Activated T-cell treated with anti-CD3 and anti-CD28 coated beads for 4 hours (primary cell): Measurements from ENCODE around the gene CAPZA1.
A peak's percentile ranks its signal among the peaks of the same experiment; 100 is the strongest.
"Not testable (repeated sequence)": the region's sequence is repeated elsewhere in the genome, so short reads cannot be mapped to it uniquely, and the experiment has no call there.

Source experiments
- DNase-seq: peaks from one replicate; pipeline ENCODE4 v3.0.0-alpha.2; 2020

The CAPZA1 gene

DNA sequence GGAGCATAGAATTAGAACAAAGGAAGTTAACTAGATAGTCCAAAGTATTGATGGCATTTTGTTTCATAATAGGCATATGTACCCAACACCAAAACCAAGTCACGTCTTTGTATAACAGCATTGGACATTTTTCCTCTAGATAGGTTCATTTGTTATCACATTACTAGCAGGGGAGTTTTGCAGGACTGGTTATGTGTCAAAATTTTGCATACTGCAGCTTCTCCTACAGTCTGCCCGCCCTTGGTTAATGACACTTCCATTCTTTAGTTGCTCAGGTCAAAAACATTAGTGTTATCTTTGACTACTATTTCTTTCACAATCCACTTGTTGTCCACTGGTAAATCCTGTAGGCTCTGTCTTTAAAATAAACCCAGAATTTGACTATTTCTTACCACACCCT is 8.9 kb downstream of the CAPZA1 start:
- no peak for DNase-seq

DNA sequence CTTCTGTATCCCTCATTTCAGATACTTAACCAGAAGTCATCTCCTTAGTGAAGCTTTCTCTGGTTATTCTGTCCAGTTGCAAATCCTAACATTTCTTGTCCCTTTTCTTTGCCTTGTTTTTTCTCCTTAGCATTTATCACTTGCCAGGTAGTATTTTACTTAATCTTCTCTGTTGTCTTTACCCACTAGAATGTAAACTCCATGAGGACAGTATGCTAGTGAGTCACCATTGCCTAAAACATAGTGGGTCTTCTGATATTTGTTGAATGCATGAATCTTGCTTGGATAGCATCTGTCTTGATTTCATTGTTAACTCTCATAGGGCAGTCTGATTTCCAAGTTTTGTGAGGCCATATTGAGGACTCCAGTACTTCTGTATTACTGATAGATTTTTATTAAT is 9.6 kb downstream of the CAPZA1 start:
- DNase-seq: no peak

DNA sequence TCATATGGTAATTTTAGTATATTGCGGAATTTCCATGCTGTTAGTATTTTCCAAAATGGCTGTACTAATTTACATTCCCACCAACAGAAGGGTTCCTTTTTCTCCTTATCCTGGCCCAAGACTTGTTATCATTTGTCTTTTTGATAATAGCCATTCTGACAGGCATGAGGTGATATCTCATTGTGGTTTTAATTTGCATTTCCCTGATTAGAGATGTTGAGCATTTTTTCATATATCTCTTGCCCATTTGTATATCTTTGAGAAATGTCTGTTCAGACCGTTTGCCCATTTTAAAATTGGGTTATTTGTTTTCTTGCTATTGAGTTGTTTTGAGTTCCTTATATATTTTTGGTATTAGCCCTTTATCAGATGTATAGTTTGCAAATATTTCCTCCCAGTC is 14.0 kb downstream of the CAPZA1 start:
- no peak for DNase-seq

DNA sequence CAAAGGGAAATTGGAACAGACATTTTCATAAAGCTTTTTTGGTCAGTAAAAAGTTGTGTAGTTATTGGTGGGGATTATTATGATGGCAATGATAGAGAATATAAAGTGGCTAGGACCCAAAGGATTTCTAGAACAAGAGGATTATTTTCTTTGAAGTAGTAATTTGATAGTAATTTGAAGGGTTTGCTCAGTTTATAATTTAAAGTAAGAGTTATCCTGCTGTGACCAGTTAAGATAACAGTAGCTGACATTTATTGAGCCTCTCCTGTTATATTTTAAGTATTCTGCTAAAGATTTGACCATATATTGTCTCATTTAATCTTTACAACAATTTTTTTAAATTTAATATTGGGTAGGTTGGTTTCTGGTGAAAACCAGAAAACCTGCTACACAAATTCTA is 14.7 kb downstream of the CAPZA1 start:
- no peak for DNase-seq

DNA sequence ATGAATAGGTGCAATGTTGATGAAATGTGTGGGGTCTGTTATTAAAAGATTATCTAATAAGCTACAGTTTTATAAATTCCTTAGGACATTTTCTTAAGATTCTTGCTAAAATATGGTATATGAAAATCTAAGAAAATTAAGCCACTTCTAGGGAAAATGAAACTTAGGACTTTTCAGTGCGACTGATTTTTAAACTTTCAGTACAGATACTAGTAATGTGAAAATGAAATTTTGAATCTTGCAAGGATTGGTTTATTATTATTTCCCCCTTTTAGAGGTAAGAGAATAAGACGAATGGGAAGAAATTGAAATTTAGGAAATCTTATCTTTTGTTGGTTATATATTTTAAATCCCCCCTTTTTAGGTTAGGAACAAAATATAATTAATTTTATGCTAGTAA is 16.4 kb downstream of the CAPZA1 start:
- DNase-seq: no peak

DNA sequence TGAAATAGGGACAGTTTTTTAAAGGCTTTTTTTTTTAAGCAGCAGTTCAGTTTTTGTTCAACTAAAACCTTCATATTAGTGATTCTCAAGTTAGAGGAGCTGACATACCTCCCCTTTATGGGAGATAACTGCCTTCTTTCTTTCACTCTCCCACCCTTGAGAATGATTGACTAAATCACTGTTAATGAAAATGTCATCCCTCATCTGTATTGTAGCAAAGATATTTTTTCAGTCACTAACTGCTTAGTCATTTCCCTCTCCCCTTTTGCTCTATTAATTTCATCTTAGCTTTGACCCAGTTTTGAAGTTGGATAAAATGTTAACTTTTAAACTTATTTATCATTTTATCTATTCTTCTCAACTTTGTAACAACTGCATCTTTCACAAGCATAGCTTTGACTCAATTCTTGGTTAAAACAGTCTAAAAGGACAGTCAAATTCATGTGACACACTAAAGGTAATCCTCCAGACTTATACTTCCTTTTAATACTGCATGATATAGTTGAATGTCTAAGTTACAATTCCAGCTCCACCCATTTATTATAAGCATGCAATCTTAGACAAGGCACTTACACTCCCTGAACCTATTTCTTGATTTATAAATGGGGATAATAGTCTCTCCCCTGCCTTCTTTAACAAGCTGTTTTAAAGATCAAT is 17.1 kb downstream of the CAPZA1 start:
- DNase-seq: no peak

DNA sequence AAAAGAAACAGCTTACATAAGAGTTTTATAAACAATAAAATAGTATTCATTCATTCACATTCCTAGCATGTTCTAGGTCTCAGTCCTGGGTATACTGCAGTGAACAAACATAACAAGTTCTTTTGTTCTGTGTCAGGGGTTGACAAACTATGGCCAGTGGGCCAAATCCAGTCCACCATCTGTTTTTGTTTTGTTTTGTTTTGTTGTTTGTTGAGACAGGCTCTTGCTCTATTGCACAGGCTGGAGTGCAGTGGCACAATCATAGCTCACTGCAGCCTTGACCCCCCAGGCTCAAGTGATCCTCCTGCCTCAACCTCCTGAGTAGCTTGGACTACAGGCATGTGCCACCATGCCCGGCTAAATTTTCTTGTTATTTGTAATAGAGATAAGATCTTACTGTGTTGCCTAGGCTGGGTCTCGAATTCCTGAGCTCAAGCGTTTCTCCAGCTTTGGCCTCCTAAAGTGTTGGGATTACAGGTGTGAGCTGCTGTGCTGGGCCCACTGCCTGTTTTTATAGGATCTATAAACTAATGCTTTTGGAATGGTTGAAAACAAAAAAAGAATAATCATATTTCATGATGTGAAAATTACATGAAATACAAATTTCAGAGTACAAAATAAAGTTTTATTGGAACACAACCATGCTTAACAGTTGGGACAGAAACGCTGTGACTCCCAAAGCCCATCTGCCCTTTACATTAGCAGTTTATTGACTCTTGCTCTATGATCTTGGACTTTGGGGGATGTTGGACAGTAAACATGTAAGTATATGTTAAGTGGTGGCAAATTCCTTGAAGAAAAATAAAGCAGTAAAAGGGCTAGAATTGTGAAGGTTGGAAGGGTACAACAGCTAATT is 17.9 kb downstream of the CAPZA1 start:
- DNase-seq: no peak

DNA sequence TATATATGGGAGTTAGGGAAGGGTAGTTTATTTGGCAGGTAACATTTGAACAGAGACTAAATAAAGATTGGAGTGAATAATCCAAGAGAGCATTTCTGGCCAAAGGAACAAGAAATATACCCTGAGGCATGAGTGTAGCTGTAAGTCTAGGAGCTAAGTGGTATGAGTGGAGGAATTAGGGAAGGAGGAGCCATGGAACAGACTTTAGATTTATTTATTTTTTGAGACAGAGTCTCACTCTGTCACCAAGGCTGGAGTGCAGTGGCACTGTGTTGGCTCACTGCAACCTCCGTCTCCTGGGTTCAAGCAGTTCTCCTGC is 18.4 kb downstream of the CAPZA1 start:
- DNase-seq: no peak

DNA sequence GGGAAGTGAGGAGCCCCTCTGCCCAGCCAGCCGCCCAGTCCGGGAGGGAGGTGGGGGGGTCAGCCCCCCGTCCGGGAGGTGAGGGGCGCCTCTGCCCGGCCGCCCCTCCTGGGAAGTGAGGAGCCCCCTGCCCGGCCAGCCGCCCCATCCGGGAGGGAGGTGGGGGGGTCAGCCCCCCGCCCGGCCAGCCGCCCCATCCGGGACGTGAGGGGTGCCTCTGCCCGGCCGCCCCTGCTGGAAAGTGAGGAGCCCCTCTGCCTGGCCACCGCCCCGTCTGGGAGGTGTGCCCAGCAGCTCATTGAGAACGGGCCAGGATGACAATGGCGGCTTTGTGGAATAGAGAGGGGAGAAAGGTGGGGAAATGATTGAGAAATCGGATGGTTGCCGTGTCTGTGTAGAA is 20.8 kb downstream of the CAPZA1 start:
- not testable (repeated sequence) for DNase-seq

DNA sequence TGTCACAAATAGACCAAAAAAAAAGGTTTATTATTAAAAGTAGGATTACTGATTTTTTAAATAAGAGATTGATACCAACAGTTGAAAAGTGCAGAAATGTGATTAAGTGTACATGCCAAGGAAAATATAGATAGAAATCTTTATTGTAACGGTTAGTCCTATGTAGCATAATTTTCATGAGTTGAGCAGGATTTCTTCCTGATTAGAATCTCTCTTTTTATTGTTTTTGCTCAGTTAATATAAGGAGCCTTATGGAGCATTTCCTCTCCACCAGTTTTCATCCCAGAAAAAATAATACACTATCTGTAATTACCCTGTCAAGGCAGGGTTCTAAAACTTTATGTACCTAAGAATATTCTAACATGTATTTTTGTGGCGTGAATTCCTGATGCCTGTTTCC is 23.4 kb downstream of the CAPZA1 start:
- DNase-seq: no peak

DNA sequence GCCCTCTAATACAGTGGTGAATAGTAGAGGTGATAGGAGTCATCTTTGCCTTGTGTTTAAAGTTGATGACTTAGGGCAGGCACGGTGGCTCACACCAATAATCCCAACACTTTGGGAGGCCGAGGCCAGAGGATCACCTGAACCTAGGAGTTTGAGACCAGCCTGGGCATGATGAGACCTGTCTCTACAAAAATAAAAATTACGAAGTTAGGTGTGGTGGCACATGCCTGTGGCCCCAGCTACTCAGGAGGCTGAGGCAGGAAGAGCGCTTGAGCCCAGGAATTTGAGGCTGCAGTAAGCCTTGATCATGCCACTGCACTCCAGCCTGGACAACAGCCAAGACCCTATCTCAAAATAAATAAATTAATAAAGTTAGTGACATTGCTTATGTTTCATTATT is 26.6 kb downstream of the CAPZA1 start:
- DNase-seq: no peak

DNA sequence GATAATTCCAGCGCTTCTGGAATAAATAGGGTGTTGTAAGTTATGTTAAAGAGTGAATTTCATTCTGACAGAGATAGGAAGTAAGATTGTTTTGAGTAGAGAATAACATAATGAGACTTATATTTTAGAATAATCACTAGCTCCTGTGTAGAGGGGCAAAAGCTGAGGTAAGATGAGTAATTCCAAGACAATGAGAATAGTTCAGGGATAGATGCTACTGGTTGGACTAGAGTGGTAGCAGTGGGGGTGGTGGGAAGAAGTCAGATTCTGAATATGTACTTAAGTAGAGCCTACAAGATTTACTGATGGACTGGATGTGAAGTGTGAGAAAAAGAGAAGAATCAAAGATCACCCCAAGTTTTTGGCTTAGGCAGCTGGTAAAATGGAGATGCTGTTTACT is 31.6 kb downstream of the CAPZA1 start:
- DNase-seq: no peak

DNA sequence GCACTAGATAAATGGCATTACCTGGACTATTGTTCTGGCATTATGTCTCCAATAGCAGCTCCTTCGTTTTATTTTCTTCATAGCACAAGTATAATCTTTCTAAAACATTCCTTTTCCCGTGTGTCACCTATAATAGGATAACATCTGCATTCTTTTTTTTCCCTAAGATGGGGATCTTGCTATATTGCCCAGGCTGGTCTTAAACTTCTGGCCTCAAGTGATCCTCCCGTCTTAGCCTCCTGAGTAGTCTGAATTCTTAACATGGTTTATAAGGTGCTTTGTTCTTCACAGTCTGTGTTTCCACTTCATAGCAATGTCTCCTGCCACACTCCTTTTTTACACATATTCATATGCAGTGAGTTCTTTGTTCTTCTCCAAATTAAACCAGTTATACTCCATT is 46.2 kb downstream of the CAPZA1 start:
- DNase-seq: no peak

DNA sequence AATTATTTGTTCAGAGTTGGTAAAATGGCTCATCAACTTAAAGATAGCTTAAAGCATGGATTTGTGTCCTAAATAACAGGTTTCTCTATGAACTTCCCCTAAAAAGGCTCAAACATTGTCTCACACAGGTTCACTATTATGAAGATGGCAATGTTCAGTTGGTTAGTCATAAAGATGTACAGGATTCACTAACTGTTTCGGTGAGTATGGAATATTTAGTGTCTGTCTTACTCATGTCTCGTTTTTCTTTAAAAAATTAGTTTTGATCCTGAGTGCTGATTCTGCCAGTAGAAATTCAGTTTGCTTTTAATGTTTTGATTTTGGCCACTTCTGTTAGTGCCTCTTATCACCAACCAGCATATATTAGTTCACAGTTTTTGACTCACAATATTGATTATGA is 47.3 kb downstream of the CAPZA1 start:
- no peak for DNase-seq

DNA sequence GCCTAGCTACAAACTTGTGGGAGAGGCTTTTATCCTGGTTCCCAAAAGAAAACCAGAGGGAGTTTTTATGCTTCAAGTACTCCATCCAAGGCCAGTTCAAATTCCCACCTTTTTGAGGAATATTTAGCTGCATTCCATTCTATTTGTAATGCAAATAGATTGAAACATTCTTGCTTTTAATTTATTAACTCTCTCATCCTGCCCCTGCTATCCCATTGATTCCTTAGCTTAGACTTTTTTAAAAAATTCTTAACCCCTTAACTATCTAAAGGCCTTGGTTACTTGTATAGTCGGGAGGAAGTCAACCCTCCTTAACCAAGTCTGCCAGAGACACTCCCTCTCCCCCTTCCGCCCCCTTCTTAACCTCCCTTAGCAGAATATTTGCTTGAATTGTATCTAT is 52.4 kb downstream of the CAPZA1 start:
- DNase-seq: no peak

DNA sequence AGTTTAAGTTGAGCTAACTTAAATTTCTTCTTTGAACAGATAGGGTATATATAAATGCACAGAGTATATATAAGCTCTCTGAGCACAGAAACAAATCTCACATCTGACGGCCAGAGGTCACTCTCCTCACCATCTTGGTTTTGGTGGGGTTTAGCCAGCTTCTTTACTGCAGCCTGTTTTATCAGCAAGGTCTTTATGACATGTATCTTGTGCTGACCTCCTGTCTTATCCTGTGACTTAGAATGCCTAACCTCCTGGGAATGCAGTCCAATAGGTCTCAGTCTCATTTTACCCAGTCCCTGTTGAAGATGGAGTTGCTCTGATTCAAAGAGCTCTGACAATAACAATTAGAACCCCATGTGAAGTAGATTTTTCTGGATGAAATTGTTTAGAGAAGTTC is 53.2 kb downstream of the CAPZA1 start:
- no peak for DNase-seq

DNA sequence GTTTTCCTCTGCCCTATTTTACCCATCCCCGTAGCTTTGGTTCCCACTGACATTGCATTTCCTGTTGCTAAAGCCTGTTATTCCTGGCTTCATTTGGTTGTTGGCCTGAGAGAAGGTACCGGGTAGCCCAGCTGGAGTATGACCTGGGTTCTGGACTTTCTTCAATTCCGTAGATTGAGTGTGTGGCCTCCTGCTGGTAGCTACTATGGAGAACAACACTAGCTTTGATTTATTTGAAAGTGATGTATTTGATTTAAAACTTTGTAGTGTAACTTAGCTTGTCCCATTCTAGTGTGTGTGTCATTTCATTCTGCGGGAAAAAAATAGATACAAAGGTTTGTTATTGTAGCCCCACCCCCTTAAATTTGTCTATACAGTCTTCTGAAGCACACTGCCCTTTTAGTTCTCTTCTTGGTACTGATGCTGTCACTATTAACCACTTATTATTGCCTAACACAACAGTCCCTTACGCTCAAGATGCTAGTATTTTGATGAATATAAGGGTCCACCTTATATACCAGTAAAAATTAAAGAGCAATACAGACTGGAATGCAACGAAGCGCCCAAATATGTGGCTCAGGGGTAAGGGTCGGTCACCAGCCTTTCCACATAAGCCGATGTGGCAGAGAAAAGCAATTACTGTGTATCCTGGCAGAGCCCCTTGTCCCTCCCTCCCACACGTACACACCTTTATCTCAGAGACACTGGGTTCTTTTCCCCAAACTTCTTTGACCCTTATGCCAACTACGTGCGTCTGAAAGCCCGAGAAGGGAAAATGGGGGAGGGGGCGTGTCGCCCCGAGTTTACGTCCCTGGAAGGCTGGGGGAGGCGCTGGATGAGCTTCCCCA is 54.2 kb downstream of the CAPZA1 start:
- DNase-seq: no peak

DNA sequence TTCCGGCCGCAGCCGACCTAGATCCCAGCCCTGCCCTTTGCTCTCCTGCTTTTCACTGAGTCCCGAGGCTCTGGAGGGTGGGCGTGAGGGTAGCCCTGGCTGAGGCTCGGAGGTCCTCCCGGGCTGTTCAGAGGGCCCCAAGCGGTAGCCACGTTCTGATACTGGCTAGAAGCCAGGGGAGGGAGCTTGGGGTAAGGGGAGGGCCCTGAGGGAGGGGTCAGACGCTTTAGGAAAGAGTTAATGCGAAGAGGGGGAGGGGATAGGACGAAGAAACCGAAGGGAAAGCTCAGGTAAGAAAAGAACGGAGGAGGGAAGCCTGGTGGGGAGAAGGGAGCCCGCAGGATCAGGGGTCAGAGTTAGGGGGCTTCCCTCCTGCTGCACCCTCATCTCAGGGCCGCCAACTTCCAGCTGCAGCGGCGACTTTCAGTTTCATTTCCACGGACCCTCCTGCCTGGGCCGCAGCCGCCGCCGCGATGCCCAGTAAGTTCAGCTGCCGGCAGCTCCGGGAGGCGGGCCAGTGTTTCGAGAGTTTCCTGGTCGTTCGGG is 54.9 kb downstream of the CAPZA1 start, which contains the start of gene MOV10:
Gene MOV10 (plus strand): TSS at position 220 of the 546 bp plus-strand sequence. CDS start 254 bp downstream, at position 474.
- peak; percentile 31 for DNase-seq

DNA sequence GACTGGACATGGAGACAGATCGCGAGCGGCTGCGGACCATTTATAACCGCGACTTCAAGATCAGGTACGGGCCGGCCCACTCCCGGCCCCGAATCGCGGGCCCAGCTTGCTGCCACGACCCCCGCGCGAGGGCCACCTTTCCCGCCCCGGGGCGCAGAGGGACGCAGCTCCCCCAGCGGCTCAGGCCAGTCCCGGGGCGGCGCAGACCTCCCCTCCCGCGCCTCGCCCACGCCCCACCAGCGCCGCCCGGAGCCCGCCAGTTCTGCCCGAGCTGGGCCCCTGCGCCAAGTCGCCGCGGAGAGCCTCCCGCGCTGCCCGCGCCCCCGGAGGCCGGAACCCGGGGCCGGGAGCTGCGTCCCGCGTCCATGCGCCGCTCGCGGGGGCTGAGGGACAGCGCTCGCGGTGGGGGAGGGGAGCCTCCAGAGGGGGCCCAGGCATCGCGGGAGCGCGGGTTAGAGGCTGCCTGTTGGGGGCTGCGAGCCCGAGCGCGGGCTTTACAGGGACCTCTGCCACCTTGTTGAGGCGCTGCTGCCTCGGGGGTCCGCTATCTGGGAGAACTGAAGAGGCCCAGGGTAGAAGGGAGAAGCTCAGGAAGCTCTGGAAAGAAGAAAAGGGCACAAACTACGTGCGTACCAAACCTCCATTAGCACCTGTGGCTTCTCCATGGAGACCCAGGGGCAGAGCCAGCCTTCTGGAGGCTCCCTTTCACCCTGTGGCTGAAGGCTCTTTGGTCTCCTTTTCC is 55.5 kb downstream of the CAPZA1 start:
- DNase-seq: peak; percentile 19

DNA sequence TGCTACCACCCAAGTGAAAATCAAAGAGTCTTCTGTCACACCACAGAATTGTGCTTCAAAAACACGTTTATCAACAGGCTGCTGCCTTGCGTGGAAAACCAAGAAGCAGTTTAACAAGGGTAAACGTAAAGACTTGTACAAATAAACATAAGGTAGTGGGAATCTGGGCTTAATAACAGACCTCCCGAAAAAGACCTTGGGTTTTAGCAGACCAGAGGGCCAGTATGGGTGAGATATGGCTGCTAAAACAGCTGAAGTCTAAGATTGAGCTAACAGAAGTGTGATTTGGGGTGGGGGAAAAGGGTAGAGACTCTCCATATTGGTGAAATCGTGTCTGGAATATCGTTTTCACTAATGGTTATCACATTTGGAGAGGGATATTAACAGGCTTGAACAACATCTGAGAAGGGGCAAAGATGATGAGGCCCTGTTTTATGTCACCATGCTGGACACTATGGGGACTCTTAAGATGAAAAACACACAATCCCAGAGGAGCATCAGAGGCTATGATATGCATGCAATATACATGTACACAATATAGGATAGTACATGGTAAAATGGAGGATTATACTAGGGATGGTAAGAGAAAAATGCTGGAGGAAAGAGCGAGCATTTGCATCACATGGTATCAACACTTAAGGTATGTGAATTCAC is 56.2 kb downstream of the CAPZA1 start:
- no peak for DNase-seq

DNA sequence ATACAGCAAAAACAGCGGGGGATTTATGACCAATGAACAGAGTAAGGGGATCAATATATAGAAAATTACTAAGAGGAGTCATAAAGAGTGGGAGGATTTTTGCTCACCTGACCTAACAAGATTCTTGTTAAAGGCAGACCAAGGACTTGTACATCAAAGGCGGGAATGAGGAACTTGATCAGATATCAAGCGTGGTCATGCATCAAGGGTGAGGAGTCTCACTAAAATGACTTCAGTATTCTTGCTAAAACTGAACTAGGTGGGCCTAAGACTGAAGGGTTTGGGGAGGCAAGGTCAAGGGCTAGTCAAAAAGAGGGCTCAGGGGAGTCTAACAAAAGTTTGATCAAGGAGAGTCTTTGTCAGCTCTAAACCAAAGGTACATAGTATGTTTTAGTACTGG is 56.9 kb downstream of the CAPZA1 start:
- no peak for DNase-seq

DNA sequence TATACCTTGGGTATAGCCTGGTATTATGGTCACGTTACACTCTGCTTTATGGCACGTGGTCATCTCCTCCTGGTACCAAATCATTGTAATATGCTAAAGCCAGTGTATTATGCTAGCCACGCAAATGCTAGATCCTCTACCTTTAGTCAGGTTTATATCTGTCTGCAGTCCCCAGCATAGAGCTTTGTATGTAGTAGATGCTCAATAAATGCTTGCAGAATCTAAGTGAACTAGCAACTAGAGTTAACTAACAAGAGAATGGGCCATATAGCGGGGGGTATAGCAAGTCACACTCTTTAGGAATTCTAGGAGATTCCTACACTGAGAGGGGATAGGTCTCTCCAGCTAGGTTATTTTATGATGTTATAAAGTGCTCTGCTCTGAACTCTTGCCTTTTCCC is 57.9 kb downstream of the CAPZA1 start:
- no peak for DNase-seq
